ENCODE measurements around the gene TMEM19.

TMEM19 gene

GRCh38 chr12:71710276-71711125, 24.6 kb downstream of the TMEM19 start:
- Histone ChIP-seq H3K4me3 (ENCODE audit: low read length in 2 of 2) (no peak overlapping the region), H3K36me3 (ENCODE audit: control insufficient read depth in 2 of 2, insufficient read depth in 2 of 2, low read length in 2 of 2) (no peaks in the 10 kb centered on the region), H3K4me1 (ENCODE audit: control insufficient read depth, insufficient read depth, low read length) (no peaks in the 10 kb centered on the region), H3K27ac (ENCODE audit: low read length) (no peak overlapping the region), H3K9me3 (ENCODE audit: control insufficient read depth in 2 of 2, low read length in 2 of 2) (peaks cover 0 to 4% of the 10 kb centered on the region in 2 donors), H3K9ac (ENCODE audit: low read length in 2 of 2) (no peak overlapping the region), H3K27me3 (ENCODE audit: control insufficient read depth in 1 of 2, insufficient read depth in 2 of 2, low read length in 2 of 2) (no peaks in the 10 kb centered on the region)

GRCh38 chr12:71718611-71719010, 32.7 kb downstream of the TMEM19 start:
- Histone ChIP-seq H3K27me3 (ENCODE audit: control insufficient read depth in 1 of 2, insufficient read depth in 2 of 2, low read length in 2 of 2) (no peaks in the 10 kb centered on the region), H3K9me3 (ENCODE audit: control insufficient read depth in 2 of 2, low read length in 2 of 2) (peaks cover 0 to 4% of the 10 kb centered on the region in 2 donors), H3K27ac (ENCODE audit: low read length) (no peak overlapping the region), H3K9ac (ENCODE audit: low read length in 2 of 2) (no peak overlapping the region), H3K4me1 (ENCODE audit: control insufficient read depth, insufficient read depth, low read length) (no peaks in the 10 kb centered on the region), H3K36me3 (ENCODE audit: control insufficient read depth in 2 of 2, insufficient read depth in 2 of 2, low read length in 2 of 2) (no peaks in the 10 kb centered on the region), H3K4me3 (ENCODE audit: low read length in 2 of 2) (no peak overlapping the region)

- no peak overlapping the region for H3K4me3 ChIP-seq (ENCODE audit: low read length in 2 of 2)
- H3K9ac ChIP-seq (ENCODE audit: low read length in 2 of 2), result no peak overlapping the region
- no peaks in the 10 kb centered on the region for H3K9me3 ChIP-seq (ENCODE audit: control insufficient read depth in 2 of 2, low read length in 2 of 2)
- no peak overlapping the region for H3K27ac ChIP-seq (ENCODE audit: low read length)
- no peaks in the 10 kb centered on the region for H3K4me1 ChIP-seq (ENCODE audit: control insufficient read depth, insufficient read depth, low read length)
- no peaks in the 10 kb centered on the region for H3K27me3 ChIP-seq (ENCODE audit: control insufficient read depth in 1 of 2, insufficient read depth in 2 of 2, low read length in 2 of 2)
- no peaks in the 10 kb centered on the region for H3K36me3 ChIP-seq (ENCODE audit: control insufficient read depth in 2 of 2, insufficient read depth in 2 of 2, low read length in 2 of 2)
Measured at GRCh38 chr12:71719647-71720370, 33.9 kb downstream of the TMEM19 start.

GRCh38 chr12:71721783-71722505, 36.1 kb downstream of the TMEM19 start:
- H3K4me1 ChIP-seq (ENCODE audit: control insufficient read depth, insufficient read depth, low read length), result no peaks in the 10 kb centered on the region
- H3K36me3 ChIP-seq (ENCODE audit: control insufficient read depth in 2 of 2, insufficient read depth in 2 of 2, low read length in 2 of 2), result no peaks in the 10 kb centered on the region
- no peak overlapping the region for H3K4me3 ChIP-seq (ENCODE audit: low read length in 2 of 2)
- no peaks in the 10 kb centered on the region for H3K9me3 ChIP-seq (ENCODE audit: control insufficient read depth in 2 of 2, low read length in 2 of 2)
- H3K9ac ChIP-seq (ENCODE audit: low read length in 2 of 2), result no peak overlapping the region
- H3K27ac ChIP-seq (ENCODE audit: low read length), result no peak overlapping the region
- no peaks in the 10 kb centered on the region for H3K27me3 ChIP-seq (ENCODE audit: control insufficient read depth in 1 of 2, insufficient read depth in 2 of 2, low read length in 2 of 2)

- H3K9ac ChIP-seq (ENCODE audit: low read length in 2 of 2), result no peak overlapping the region
- H3K4me1 ChIP-seq (ENCODE audit: control insufficient read depth, insufficient read depth, low read length), result no peaks in the 10 kb centered on the region
- no peaks in the 10 kb centered on the region for H3K9me3 ChIP-seq (ENCODE audit: control insufficient read depth in 2 of 2, low read length in 2 of 2)
- H3K27ac ChIP-seq (ENCODE audit: low read length), result no peak overlapping the region
- H3K36me3 ChIP-seq (ENCODE audit: control insufficient read depth in 2 of 2, insufficient read depth in 2 of 2, low read length in 2 of 2), result no peaks in the 10 kb centered on the region
- no peaks in the 10 kb centered on the region for H3K27me3 ChIP-seq (ENCODE audit: control insufficient read depth in 1 of 2, insufficient read depth in 2 of 2, low read length in 2 of 2)
- H3K4me3 ChIP-seq (ENCODE audit: low read length in 2 of 2), result no peak overlapping the region
Measured at GRCh38 chr12:71725011-71725410, 39.1 kb downstream of the TMEM19 start.

- Histone ChIP-seq H3K4me1 (ENCODE audit: control insufficient read depth, insufficient read depth, low read length) (no peaks in the 10 kb centered on the region), H3K27me3 (ENCODE audit: control insufficient read depth in 1 of 2, insufficient read depth in 2 of 2, low read length in 2 of 2) (no peaks in the 10 kb centered on the region), H3K4me3 (ENCODE audit: low read length in 2 of 2) (no peak overlapping the region), H3K36me3 (ENCODE audit: control insufficient read depth in 2 of 2, insufficient read depth in 2 of 2, low read length in 2 of 2) (no peaks in the 10 kb centered on the region), H3K9ac (ENCODE audit: low read length in 2 of 2) (no peak overlapping the region), H3K27ac (ENCODE audit: low read length) (no peak overlapping the region), H3K9me3 (ENCODE audit: control insufficient read depth in 2 of 2, low read length in 2 of 2) (no peaks in the 10 kb centered on the region)
Measured at GRCh38 chr12:71726548-71726947, 40.7 kb downstream of the TMEM19 start.

GRCh38 chr12:71727958-71728357, 42.1 kb downstream of the TMEM19 start:
- H3K4me1 ChIP-seq (ENCODE audit: control insufficient read depth, insufficient read depth, low read length), result no peaks in the 10 kb centered on the region
- H3K9me3 ChIP-seq (ENCODE audit: control insufficient read depth in 2 of 2, low read length in 2 of 2), result no peaks in the 10 kb centered on the region
- no peak overlapping the region for H3K4me3 ChIP-seq (ENCODE audit: low read length in 2 of 2)
- no peaks in the 10 kb centered on the region for H3K36me3 ChIP-seq (ENCODE audit: control insufficient read depth in 2 of 2, insufficient read depth in 2 of 2, low read length in 2 of 2)
- no peaks in the 10 kb centered on the region for H3K27me3 ChIP-seq (ENCODE audit: control insufficient read depth in 1 of 2, insufficient read depth in 2 of 2, low read length in 2 of 2)
- no peak overlapping the region for H3K9ac ChIP-seq (ENCODE audit: low read length in 2 of 2)
- H3K27ac ChIP-seq (ENCODE audit: low read length), result no peak overlapping the region

GRCh38 chr12:71730936-71731335, 45.1 kb downstream of the TMEM19 start:
- Histone ChIP-seq H3K27ac (ENCODE audit: low read length) (no peak overlapping the region), H3K4me3 (ENCODE audit: low read length in 2 of 2) (no peak overlapping the region), H3K9ac (ENCODE audit: low read length in 2 of 2) (no peak overlapping the region), H3K27me3 (ENCODE audit: control insufficient read depth in 1 of 2, insufficient read depth in 2 of 2, low read length in 2 of 2) (no peaks in the 10 kb centered on the region), H3K36me3 (ENCODE audit: control insufficient read depth in 2 of 2, insufficient read depth in 2 of 2, low read length in 2 of 2) (no peaks in the 10 kb centered on the region), H3K4me1 (ENCODE audit: control insufficient read depth, insufficient read depth, low read length) (no peaks in the 10 kb centered on the region), H3K9me3 (ENCODE audit: control insufficient read depth in 2 of 2, low read length in 2 of 2) (no peaks in the 10 kb centered on the region)

- Histone ChIP-seq H3K9ac (ENCODE audit: low read length in 2 of 2) (no peak overlapping the region), H3K4me3 (ENCODE audit: low read length in 2 of 2) (no peak overlapping the region), H3K27ac (ENCODE audit: low read length) (no peak overlapping the region), H3K36me3 (ENCODE audit: control insufficient read depth in 2 of 2, insufficient read depth in 2 of 2, low read length in 2 of 2) (no peaks in the 10 kb centered on the region), H3K9me3 (ENCODE audit: control insufficient read depth in 2 of 2, low read length in 2 of 2) (no peaks in the 10 kb centered on the region), H3K27me3 (ENCODE audit: control insufficient read depth in 1 of 2, insufficient read depth in 2 of 2, low read length in 2 of 2) (no peaks in the 10 kb centered on the region), H3K4me1 (ENCODE audit: control insufficient read depth, insufficient read depth, low read length) (no peaks in the 10 kb centered on the region)
Measured at GRCh38 chr12:71731439-71732356, 45.8 kb downstream of the TMEM19 start.

GRCh38 chr12:71732357-71732712, 46.5 kb downstream of the TMEM19 start:
- no peak overlapping the region for H3K4me3 ChIP-seq (ENCODE audit: low read length in 2 of 2)
- H3K27ac ChIP-seq (ENCODE audit: low read length), result no peak overlapping the region
- H3K27me3 ChIP-seq (ENCODE audit: control insufficient read depth in 1 of 2, insufficient read depth in 2 of 2, low read length in 2 of 2), result no peaks in the 10 kb centered on the region
- H3K36me3 ChIP-seq (ENCODE audit: control insufficient read depth in 2 of 2, insufficient read depth in 2 of 2, low read length in 2 of 2), result no peaks in the 10 kb centered on the region
- H3K9me3 ChIP-seq (ENCODE audit: control insufficient read depth in 2 of 2, low read length in 2 of 2), result no peaks in the 10 kb centered on the region
- no peak overlapping the region for H3K9ac ChIP-seq (ENCODE audit: low read length in 2 of 2)
- no peaks in the 10 kb centered on the region for H3K4me1 ChIP-seq (ENCODE audit: control insufficient read depth, insufficient read depth, low read length)

All from stomach smooth muscle (tissue), 2 donors.